UCSD-AML1 (cell line): Measurements from ENCODE around the gene SEC14L2.
"Not testable (repeated sequence)": the region's sequence is repeated elsewhere in the genome, so short reads cannot be mapped to it uniquely, and the experiment has no call there.

Source experiments
- DNase-seq: peaks from one replicate; lab custom pipeline; 2025; ENCODE audit not compliant: unreplicated experiment; lab: John Stamatoyannopoulos, UW

SEC14L2 gene

GRCh38 chr22:30375312-30375849 lies 21.4 kb upstream of the SEC14L2 start:
- no peak for DNase-seq

- DNase-seq, result no peak
Measured at GRCh38 chr22:30380011-30380410, 16.8 kb upstream of the SEC14L2 start.

- DNase-seq, result no peak
Measured at GRCh38 chr22:30381264-30381663, 15.6 kb upstream of the SEC14L2 start.

GRCh38 chr22:30382340-30382739 lies 14.5 kb upstream of the SEC14L2 start:
- no peak for DNase-seq

- DNase-seq, result no peak
Measured at GRCh38 chr22:30383061-30383460, 13.8 kb upstream of the SEC14L2 start.

DNA sequence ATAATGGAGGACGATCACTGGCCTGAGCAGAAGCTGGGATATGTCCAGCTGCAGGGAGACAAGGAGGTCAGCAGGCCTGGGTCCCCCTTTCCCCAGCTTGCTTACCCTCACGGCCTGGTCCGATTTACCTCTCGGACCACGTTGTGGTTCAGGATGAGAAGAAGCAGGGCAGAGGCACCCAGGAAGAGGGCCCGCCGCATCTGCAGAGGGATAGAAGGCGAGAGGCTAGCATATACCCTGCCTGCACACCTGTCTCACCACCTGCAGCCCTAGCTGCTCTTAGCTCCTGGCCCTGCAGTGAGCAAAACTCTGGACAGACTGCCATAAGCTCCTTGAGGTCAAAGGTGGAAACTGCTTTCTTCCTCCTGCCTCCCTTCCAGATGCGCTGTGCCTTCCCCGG lies 10.9 kb upstream of the SEC14L2 start:
- DNase-seq, result no peak

- no peak for DNase-seq
Measured at GRCh38 chr22:30386608-30386959, 10.2 kb upstream of the SEC14L2 start.

GRCh38 chr22:30386960-30387827 lies 9.6 kb upstream of the SEC14L2 start, which contains the start of gene RNF215:
TSS of gene RNF215 (minus strand) at chr22:30387411. CDS start at chr22:30387313, 98 bp downstream.
- DNase-seq, result peak; percentile 89

DNA sequence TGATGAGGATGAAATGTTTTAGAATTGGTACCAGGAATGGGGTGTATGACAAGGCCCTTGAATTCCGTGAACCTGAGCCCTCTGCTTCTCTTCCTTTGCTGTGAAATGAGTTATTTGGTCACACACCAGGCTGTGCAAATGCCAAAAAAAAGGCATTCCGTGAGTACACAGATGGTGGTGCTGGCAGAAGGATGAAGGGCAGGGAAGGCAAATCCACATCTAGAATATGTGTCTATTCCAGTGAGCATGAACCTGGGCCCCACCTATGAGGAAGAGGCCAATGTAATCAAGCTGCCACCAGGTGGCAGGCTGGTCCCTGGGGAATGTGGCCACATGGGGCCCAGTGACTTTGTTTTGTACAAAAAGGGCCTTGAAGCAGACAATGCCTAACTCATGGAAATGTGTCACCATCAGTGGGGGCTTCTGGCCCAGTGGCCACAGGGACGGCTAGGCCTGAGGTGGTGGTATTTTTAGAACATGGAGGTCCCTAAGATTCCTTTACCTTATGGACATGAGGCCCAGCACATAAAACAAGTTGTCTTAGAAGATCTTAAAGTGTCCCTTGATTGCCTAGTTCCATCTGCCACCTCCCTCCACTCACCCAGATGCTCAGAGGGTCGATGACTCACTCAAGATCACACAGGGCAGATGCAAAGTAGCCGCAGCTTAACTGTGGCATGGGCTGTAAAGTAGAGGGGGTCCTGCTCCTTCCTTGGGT lies 5.7 kb upstream of the SEC14L2 start:
- peak; percentile 80 for DNase-seq

GRCh38 chr22:30392661-30393321 lies 4.0 kb upstream of the SEC14L2 start:
- DNase-seq, result peak; percentile 31

GRCh38 chr22:30393322-30393680 lies 3.5 kb upstream of the SEC14L2 start:
- no peak for DNase-seq

GRCh38 chr22:30393885-30394284 lies 2.9 kb upstream of the SEC14L2 start:
- no peak for DNase-seq

- DNase-seq, result no peak
Measured at GRCh38 chr22:30397656-30398635, 1.1 kb downstream of the SEC14L2 start.

- peak; percentile 46 for DNase-seq
Measured at GRCh38 chr22:30398685-30399680, 2.2 kb downstream of the SEC14L2 start.

- no peak for DNase-seq
Measured at GRCh38 chr22:30399718-30400117, 2.9 kb downstream of the SEC14L2 start.

DNA sequence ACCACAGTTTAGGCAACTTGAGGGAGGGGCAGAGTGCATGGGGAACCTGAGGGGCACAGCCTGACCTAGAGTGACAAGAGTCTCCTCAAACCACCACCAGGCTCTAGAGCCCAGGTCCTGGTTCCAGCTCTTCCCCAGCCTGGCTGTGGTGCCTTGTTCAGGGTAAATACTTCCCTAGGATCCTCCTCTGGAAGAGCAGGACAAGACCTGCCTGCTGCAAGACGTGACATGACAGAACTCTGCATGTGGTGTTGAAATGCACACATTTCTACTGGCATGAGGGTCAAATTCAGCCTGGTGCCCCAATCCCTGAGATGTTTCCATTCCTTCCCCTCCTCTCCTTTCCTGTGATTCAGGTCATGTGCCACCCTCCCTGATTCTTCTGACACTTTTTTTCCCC lies 3.3 kb downstream of the SEC14L2 start:
- no peak for DNase-seq

DNA sequence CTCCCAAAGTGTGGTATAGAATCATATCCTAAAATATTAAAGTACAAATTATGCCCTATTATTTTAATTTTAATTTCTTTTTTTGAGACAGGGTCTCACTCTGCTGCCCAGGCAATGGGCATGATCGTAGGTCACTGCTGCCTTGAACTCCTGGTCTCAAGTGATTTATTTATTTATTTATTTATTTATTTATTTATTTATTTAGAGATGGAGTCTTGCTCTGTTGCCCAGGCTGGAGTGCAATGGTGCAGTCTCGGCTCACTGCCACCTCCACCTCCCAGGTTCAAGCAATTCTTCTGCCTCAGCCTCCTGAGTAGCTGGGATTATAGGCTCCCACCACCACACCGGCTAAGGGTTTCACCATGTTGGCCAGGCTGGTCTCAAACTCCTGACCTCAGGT lies 4.2 kb downstream of the SEC14L2 start:
- DNase-seq, result not testable (repeated sequence)

- DNase-seq, result peak; percentile 22
Measured at GRCh38 chr22:30402028-30402765, 5.4 kb downstream of the SEC14L2 start.

GRCh38 chr22:30402766-30403104 lies 5.9 kb downstream of the SEC14L2 start:
- DNase-seq, result not testable (repeated sequence)
